ENCODE results near the gene ST6GALNAC6. TPM values are rescaled to one million over a fixed set of nuclear protein-coding genes. Genes with fewer than 3 reads are reported as not detected.
A peak's percentile ranks its signal among the peaks of the same experiment; 100 is the strongest.

The ST6GALNAC6 gene
- total RNA-seq, 4 donors from 2014 or later, result 14.5 to 69.4 (median 26.1) TPM

- no peak for DNase-seq
- Histone ChIP-seq H3K27me3 (no peaks in the 10 kb centered on the region), H3K4me1 (peaks cover 38 to 83% (median 56%) of the 10 kb centered on the region in 3 donors), H3K27ac (peak overlapping the region; percentile 77 to 91 (median 86)), H3K36me3 (peaks cover 3 to 23% (median 3%) of the 10 kb centered on the region in 3 donors), H3K9me3 (no peaks in the 10 kb centered on the region), H3K4me3 (peak overlapping the region in 3 of 4 donors; percentile 23 to 47 (median 34))
- peak in 1 of 4 donors; percentile 28 for TF ChIP-seq POLR2A (IDR thresholded peaks at IDR 0.05)
- TF ChIP-seq, protein P1, sequence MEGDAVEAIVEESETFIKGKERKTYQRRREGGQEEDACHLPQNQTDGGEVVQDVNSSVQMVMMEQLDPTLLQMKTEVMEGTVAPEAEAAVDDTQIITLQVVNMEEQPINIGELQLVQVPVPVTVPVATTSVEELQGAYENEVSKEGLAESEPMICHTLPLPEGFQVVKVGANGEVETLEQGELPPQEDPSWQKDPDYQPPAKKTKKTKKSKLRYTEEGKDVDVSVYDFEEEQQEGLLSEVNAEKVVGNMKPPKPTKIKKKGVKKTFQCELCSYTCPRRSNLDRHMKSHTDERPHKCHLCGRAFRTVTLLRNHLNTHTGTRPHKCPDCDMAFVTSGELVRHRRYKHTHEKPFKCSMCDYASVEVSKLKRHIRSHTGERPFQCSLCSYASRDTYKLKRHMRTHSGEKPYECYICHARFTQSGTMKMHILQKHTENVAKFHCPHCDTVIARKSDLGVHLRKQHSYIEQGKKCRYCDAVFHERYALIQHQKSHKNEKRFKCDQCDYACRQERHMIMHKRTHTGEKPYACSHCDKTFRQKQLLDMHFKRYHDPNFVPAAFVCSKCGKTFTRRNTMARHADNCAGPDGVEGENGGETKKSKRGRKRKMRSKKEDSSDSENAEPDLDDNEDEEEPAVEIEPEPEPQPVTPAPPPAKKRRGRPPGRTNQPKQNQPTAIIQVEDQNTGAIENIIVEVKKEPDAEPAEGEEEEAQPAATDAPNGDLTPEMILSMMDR (IDR thresholded peaks at IDR 0.05), result peak in 1 of 6 experiments; percentile 1
- WGBS, 2 donors, result 18 to 27% methylated on average over 2 to 4 of the region's 5 CpGs
- intact Hi-C loops (cut with DNase I), result no loop called here
Measured at GRCh38 chr9:127905004-127905728, 5.8 kb upstream of the ST6GALNAC6 start.

DNA sequence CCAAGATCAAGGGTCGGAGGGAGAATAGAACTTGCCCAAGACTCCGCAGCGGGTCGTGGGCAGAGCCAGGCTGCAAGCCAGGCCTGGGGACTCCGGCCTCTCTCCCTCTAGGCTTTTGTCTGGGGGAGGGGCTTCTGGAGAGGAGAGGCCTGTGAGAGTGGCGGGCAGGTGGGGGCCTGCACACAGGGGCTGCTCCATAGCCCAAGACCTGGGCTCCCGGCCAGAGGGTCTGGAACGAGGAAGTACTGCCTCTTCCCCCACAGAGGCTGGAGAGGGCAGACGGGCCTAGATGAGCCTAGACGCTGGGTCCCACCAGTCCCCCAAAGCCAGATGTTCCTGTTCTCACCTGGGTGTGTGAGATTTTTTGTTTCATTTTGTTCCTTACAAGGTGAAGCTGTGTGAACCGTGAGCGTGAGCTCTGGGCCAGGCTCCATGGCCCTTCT lies 5.2 kb upstream of the ST6GALNAC6 start:
- H3K9me3 ChIP-seq, result no peaks in the 10 kb centered on the region
- TF ChIP-seq, protein P1 (IDR thresholded peaks at IDR 0.05), result no peak
- no peak for TF ChIP-seq POLR2A (IDR thresholded peaks at IDR 0.05)
- DNase-seq, result no peak
- intact Hi-C loops (cut with DNase I), result no loop called here
- peak overlapping the region in 3 of 4 donors; percentile 23 to 47 (median 34) for H3K4me3 ChIP-seq
- WGBS, 2 donors, result 11 to 31% methylated on average over 2 to 9 of the region's 12 CpGs
- H3K4me1 ChIP-seq, result peaks cover 38 to 87% (median 61%) of the 10 kb centered on the region in 3 donors
- H3K36me3 ChIP-seq, result peaks cover 0 to 17% (median 3%) of the 10 kb centered on the region in 3 donors
- H3K27me3 ChIP-seq, result no peaks in the 10 kb centered on the region
- H3K27ac ChIP-seq, result peak overlapping the region; percentile 77 to 91 (median 86)

- Histone ChIP-seq H3K9me3 (no peaks in the 10 kb centered on the region), H3K4me1 (peaks cover 38 to 89% (median 61%) of the 10 kb centered on the region in 3 donors), H3K4me3 (peak overlapping the region in 3 of 4 donors; percentile 23 to 47 (median 34)), H3K36me3 (peaks cover 0 to 12% (median 3%) of the 10 kb centered on the region in 3 donors), H3K27ac (peak overlapping the region; percentile 77 to 91 (median 86)), H3K27me3 (no peaks in the 10 kb centered on the region)
- TF ChIP-seq POLR2A (IDR thresholded peaks at IDR 0.05), result peak in 1 of 4 donors; percentile 57
- TF ChIP-seq, protein P1 (IDR thresholded peaks at IDR 0.05), result no peak
- intact Hi-C loops (cut with DNase I), result no loop called here
- 38 to 52% methylated on average over 6 to 7 of the region's 17 CpGs for WGBS, 2 donors
- DNase-seq, result no peak
Measured at GRCh38 chr9:127903557-127904475, 4.4 kb upstream of the ST6GALNAC6 start.

DNA sequence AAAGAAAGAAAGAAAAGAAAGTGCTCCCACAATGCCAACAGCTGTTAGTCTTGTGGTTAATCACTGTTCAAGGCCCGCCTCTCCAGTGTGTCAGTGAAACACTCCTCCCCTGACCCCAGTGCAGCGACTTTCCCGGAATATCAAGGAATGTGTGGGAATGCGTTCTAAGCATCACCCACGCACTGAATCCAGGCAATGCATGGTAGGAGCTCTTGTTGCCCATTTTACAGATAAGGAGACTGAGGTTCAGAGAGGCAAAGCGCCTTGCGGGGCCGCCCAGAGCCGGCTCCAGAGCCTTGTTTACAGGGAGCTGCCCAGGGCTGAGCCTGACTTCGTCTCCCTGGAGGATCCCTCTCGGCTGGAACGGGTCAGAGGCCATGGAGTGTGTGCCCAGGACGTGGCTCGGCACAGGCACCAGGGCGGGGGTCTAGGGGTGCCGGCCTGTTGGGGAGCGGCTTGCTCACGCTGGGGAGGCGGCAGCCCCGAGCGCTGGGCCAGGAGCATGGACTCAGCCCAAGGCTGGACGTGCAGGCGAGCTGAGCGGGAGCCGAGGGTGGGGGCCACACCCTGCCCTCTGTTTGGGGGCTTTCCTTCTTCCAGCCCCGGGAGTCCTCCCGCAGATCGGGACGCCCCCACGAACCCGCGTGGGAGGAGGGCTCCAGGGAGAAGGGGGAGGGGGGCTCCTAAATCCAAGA lies 823 bp downstream of the ST6GALNAC6 start:
- Histone ChIP-seq H3K9me3 (peaks cover 0 to 17% (median 3%) of the 10 kb centered on the region in 3 donors), H3K27ac (peak overlapping the region; percentile 89 to 98 (median 94)), H3K27me3 (no peaks in the 10 kb centered on the region), H3K36me3 (peaks cover 13 to 34% (median 23%) of the 10 kb centered on the region in 3 donors), H3K4me1 (peaks cover 10 to 77% (median 43%) of the 10 kb centered on the region in 3 donors), H3K4me3 (peak overlapping the region; percentile 79 to 98 (median 86))
- DNase-seq, result no peak
- intact Hi-C loops (cut with DNase I), result no loop called here
- no peak for TF ChIP-seq POLR2A (IDR thresholded peaks at IDR 0.05)
- TF ChIP-seq, protein P1 (IDR thresholded peaks at IDR 0.05), result no peak
- WGBS, 2 donors, result 1 to 15% methylated on average over 5 to 10 of the region's 32 CpGs
